ENCODE data around the gene ERI3.

DNA sequence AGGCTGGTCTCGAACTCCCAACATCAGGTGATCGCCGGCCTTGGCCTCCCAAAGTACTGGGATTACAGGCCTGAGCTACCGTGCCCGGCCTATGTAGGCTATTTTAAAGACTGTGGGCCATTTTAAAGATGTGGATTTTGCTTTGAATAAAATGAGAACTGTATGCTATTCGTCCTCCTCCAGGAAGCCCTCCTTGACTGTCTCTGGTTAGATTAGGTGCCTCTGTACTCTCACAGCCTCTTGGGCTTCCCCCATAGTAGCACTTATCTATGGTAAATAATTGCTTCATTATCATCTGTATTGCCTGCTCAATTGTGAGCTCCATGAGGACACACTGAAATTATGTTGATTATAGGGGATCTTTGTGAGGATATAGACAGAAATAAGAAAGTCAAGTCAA lies 20.5 kb upstream of the ERI3 start:
- TF ChIP-seq CTCF (IDR thresholded peaks at IDR 0.05) (no peak), POLR2AphosphoS5 (IDR thresholded peaks at IDR 0.05; ENCODE audit: low read depth, low read length) (no peak), TCF7L2 (IDR thresholded peaks at IDR 0.05; ENCODE audit: low read depth, low read length) (no peak), SIN3A (IDR thresholded peaks at IDR 0.05; ENCODE audit: borderline replicate concordance, insufficient read depth, low read depth, low read length) (no peak)
- TF ChIP-seq, protein P1, sequence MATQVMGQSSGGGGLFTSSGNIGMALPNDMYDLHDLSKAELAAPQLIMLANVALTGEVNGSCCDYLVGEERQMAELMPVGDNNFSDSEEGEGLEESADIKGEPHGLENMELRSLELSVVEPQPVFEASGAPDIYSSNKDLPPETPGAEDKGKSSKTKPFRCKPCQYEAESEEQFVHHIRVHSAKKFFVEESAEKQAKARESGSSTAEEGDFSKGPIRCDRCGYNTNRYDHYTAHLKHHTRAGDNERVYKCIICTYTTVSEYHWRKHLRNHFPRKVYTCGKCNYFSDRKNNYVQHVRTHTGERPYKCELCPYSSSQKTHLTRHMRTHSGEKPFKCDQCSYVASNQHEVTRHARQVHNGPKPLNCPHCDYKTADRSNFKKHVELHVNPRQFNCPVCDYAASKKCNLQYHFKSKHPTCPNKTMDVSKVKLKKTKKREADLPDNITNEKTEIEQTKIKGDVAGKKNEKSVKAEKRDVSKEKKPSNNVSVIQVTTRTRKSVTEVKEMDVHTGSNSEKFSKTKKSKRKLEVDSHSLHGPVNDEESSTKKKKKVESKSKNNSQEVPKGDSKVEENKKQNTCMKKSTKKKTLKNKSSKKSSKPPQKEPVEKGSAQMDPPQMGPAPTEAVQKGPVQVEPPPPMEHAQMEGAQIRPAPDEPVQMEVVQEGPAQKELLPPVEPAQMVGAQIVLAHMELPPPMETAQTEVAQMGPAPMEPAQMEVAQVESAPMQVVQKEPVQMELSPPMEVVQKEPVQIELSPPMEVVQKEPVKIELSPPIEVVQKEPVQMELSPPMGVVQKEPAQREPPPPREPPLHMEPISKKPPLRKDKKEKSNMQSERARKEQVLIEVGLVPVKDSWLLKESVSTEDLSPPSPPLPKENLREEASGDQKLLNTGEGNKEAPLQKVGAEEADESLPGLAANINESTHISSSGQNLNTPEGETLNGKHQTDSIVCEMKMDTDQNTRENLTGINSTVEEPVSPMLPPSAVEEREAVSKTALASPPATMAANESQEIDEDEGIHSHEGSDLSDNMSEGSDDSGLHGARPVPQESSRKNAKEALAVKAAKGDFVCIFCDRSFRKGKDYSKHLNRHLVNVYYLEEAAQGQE (IDR thresholded peaks at IDR 0.05; ENCODE audit: insufficient read depth in 1 of 2, low read depth in 2 of 2, low read length in 1 of 2), result no peak
